KMS-11 (cell line): ENCODE measurements around the gene OR1K1.

ENCODE experiments used
- H2AFZ ChIP-seq: fragments of 200-600 bp; sonication (generic); 2 replicates; pipeline ENCODE4 v1.6.1; 2016; ENCODE audit warnings: antibody characterized with exemption, mixed run types, low read depth
- H3K27ac ChIP-seq: fragments of 200-600 bp; sonication (generic); 2 replicates; pipeline ENCODE4 v1.6.1; 2016; ENCODE audit warnings: mild to moderate bottlenecking, mixed run types
- H3K27me3 ChIP-seq: fragments of 200-600 bp; sonication (generic); 2 replicates; pipeline ENCODE4 v1.6.1; 2017; ENCODE audit warnings: mild to moderate bottlenecking, low read depth, mixed run types, moderate library complexity; ENCODE audit not compliant: insufficient read depth
- H3K36me3 ChIP-seq: fragments of 200-600 bp; sonication (generic); 2 replicates; pipeline ENCODE4 v1.6.1; 2017; ENCODE audit warnings: mild to moderate bottlenecking, mixed run types; ENCODE audit not compliant: insufficient read depth
- H3K4me1 ChIP-seq: fragments of 200-600 bp; sonication (generic); 2 replicates; pipeline ENCODE4 v1.6.1; 2016; ENCODE audit warnings: mild to moderate bottlenecking, low read depth, mixed run types; ENCODE audit not compliant: poor library complexity, severe bottlenecking
- H3K4me2 ChIP-seq: fragments of 200-600 bp; sonication (generic); 2 replicates; pipeline ENCODE4 v1.7.0; 2016; ENCODE audit warnings: mild to moderate bottlenecking, mixed run types
- H3K4me3 ChIP-seq: fragments of 200-600 bp; sonication (generic); IDR thresholded peaks from 2 replicates; pipeline ENCODE4 v1.6.1; 2017; ENCODE audit warnings: low read depth, low read length, mixed read lengths; ENCODE audit not compliant: insufficient read depth
- H3K79me2 ChIP-seq: fragments of 200-600 bp; sonication (generic); 2 replicates; pipeline ENCODE4 v1.6.1; 2016; ENCODE audit warnings: low read depth, mixed run types; ENCODE audit not compliant: insufficient read depth
- H3K9ac ChIP-seq: fragments of 200-600 bp; sonication (generic); 2 replicates; pipeline ENCODE4 v1.6.1; 2016; ENCODE audit warnings: mild to moderate bottlenecking, mixed run types
- H4K20me1 ChIP-seq: fragments of 200-600 bp; sonication (generic); 2 replicates; pipeline ENCODE4 v1.6.1; 2016; ENCODE audit warnings: mild to moderate bottlenecking, mixed run types; ENCODE audit not compliant: insufficient read depth
- CTCF ChIP-seq: fragments of 200-600 bp; sonication (generic); conservative IDR thresholded peaks from 2 replicates; pipeline ENCODE4 v1.6.1; 2017; ENCODE audit warnings: low read depth, mild to moderate bottlenecking, antibody characterized with exemption, low read length, moderate library complexity, mixed read lengths

The OR1K1 gene

GRCh38 chr9:122815544-122815943, 15.6 kb downstream of the OR1K1 start:
- H2AFZ ChIP-seq, result no peak overlapping the region
- no peak overlapping the region for H3K9ac ChIP-seq
- H3K4me1 ChIP-seq, result no peaks in the 10 kb centered on the region
- no peak for TF ChIP-seq CTCF
- H3K4me2 ChIP-seq, result no peak overlapping the region
- no peak overlapping the region for H3K27ac ChIP-seq
- no peaks in the 10 kb centered on the region for H4K20me1 ChIP-seq
- no peaks in the 10 kb centered on the region for H3K36me3 ChIP-seq
- no peak overlapping the region for H3K4me3 ChIP-seq
- H3K27me3 ChIP-seq, result no peaks in the 10 kb centered on the region
- no peaks in the 10 kb centered on the region for H3K79me2 ChIP-seq

DNA sequence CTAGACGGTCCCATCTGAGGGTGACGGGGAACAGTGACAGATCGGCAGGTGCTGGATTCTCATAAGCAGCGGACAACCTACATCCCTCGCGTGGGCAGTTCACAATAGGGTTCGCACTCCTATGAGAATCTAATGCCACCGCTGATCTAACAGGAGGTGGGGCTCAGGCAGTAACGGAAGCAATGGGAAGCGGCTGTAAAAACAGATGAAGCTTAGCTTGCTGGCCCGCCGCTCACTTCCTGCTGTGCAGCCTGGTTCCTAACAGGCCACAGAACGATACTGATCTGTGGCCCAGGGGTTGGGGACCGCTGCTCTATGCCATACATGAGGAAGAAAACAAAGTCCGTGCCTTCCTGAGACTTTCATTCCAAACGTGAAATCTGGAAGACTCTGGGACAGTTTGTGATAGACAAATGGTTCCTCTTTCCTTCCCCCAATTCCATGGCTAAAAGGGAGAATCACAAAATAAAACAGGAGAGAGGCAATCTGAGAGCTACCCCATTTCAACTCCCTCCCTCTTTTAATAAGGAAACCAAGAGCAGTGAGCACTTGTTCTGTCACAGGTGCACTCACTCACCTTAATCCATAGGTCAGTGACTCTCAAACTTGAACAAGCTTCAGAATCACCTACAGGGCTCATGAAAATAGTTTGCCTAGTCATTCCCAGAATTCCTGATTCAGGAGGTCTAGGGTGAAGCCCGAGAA, 16.4 kb downstream of the OR1K1 start:
- no peaks in the 10 kb centered on the region for H3K79me2 ChIP-seq
- no peaks in the 10 kb centered on the region for H3K36me3 ChIP-seq
- no peaks in the 10 kb centered on the region for H3K27me3 ChIP-seq
- no peaks in the 10 kb centered on the region for H3K4me1 ChIP-seq
- TF ChIP-seq CTCF, result no peak
- no peak overlapping the region for H3K27ac ChIP-seq
- H3K9ac ChIP-seq, result no peak overlapping the region
- H3K4me2 ChIP-seq, result no peak overlapping the region
- no peak overlapping the region for H3K4me3 ChIP-seq
- H4K20me1 ChIP-seq, result no peaks in the 10 kb centered on the region
- H2AFZ ChIP-seq, result no peak overlapping the region

DNA sequence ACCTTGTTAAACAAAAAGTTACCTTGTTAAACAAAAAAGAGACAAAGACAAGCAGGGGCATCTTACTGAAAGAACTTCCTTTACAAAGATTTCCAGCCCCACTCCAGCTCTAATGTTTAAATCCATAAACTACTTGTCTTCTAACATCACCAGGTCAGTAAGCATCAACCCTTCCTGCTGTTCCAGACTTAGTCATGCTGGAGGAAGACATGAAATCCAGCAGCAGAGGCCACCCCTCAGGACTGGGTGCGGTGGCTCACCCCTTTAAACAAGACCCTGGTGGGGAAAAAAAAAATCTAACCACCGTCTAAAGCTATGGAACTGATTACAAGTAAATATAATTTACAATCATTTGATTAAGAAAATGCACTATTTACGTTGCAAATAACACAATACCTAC, 19.4 kb downstream of the OR1K1 start:
- Histone ChIP-seq H3K27ac (no peak overlapping the region), H3K36me3 (no peaks in the 10 kb centered on the region)

DNA sequence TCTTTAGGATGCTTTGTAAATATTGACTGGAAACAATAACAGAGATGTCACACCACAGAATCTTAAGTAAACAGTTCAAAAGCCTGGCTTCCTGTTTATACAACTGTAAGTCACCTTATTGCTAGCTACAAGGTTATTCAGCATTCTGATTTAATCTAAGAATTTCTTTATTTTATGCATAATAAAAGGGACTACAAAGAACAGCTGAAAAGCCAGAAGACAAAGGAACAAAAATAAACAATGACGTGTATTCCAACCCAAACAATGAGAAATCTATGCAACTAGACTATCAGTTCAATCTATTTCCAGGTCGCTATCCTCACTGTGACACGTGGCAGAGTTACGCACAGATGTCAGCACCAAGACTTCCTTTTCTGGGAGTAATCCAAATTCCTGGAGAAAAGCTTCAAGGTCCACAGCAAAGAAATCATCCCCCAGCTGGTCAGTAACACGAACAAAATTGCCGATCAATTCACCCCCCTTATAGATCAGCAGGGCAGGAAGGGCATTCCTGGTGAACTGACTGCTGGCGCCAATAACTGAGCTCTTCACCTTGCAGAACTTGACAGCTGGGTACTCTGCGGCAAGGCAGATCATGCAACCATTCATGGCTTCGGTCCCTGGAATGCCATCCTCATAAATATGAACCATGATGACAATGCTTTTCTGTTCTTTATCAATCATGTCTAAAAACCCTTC, 20.0 kb downstream of the OR1K1 start:
- Histone ChIP-seq H3K79me2 (peaks cover 4% of the 10 kb centered on the region; the same call in 1 of the 2 replicates), H2AFZ (no peak overlapping the region), H3K27ac (no peak overlapping the region), H3K9ac (no peak overlapping the region), H3K36me3 (no peaks in the 10 kb centered on the region), H3K4me3 (no peak overlapping the region), H4K20me1 (no peaks in the 10 kb centered on the region), H3K4me1 (no peaks in the 10 kb centered on the region), H3K27me3 (no peaks in the 10 kb centered on the region), H3K4me2 (no peak overlapping the region)
- no peak for TF ChIP-seq CTCF

More for the DNA sequence above, 19.4 kb downstream of the OR1K1 start:
- H4K20me1 ChIP-seq, result no peaks in the 10 kb centered on the region
- no peak overlapping the region for H3K4me2 ChIP-seq
- H3K27me3 ChIP-seq, result no peaks in the 10 kb centered on the region
- no peak overlapping the region for H3K4me3 ChIP-seq
- H3K4me1 ChIP-seq, result no peaks in the 10 kb centered on the region
- no peak for TF ChIP-seq CTCF
- no peak overlapping the region for H2AFZ ChIP-seq
- H3K9ac ChIP-seq, result no peak overlapping the region
- H3K79me2 ChIP-seq, result no peaks in the 10 kb centered on the region
